Skin epidermis (tissue), 12 donors: Measurements from ENCODE around the gene ATXN7.
A peak's percentile ranks its signal among the peaks of the same experiment; 100 is the strongest.

Experiments used
- H3K27ac ChIP-seq, 21 experiments: fragments of 200-600 bp; sonication (generic) in 11 of 21; one replicate each; pipeline ENCODE4 v1.5.0; 2020; ENCODE audit warnings: mild to moderate bottlenecking in 3 of 21, inconsistent platforms in 2 of 21, moderate library complexity in 2 of 21
- H3K4me3 ChIP-seq, 7 experiments: fragments of 200-600 bp; sonication (generic) in 2 of 7; one replicate each; pipeline ENCODE4 v1.5.0; 2020; ENCODE audit warnings: inconsistent platforms in 2 of 7, mild to moderate bottlenecking in 2 of 7, moderate library complexity in 1 of 7

Gene ATXN7

GRCh38 chr3:63955036-63955650, 91.5 kb downstream of the ATXN7 start:
- Histone ChIP-seq H3K27ac (no peak overlapping the region), H3K4me3 (no peak overlapping the region)

GRCh38 chr3:63955830-63956545, 92.3 kb downstream of the ATXN7 start:
- no peak overlapping the region for H3K27ac ChIP-seq
- no peak overlapping the region for H3K4me3 ChIP-seq

GRCh38 chr3:63959146-63959545, 95.5 kb downstream of the ATXN7 start:
- no peak overlapping the region for H3K27ac ChIP-seq
- no peak overlapping the region for H3K4me3 ChIP-seq

- Histone ChIP-seq H3K27ac (peak overlapping the region in 13 of 21 experiments; percentile 3 to 71 (median 25)), H3K4me3 (peak overlapping the region in 3 of 7 experiments; percentile 18 to 36 (median 27))
These were observed 96.5 kb downstream of the ATXN7 start for GRCh38 chr3:63960048-63960711.

DNA sequence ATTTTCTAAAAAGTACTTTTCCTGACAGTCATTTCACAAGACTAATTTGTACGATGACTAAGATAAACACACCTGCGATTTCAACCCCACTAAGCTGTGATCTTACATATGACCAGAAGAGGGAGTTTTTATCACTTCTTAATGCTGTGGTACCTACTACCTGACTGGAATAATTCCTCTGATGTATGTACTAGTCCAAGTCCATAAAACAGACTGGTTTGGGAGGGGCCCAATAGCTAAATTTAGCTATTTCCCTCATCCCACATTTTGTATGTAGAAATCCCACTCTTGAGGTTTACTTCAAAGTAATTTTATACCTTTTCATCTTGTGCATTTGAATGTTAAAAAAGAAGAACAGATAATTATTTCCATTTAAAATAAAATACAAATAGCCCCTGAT, 98.2 kb downstream of the ATXN7 start:
- Histone ChIP-seq H3K4me3 (no peak overlapping the region), H3K27ac (no peak overlapping the region)

GRCh38 chr3:63963496-63963895, 99.8 kb downstream of the ATXN7 start:
- Histone ChIP-seq H3K4me3 (no peak overlapping the region), H3K27ac (peak overlapping the region in 1 of 21 experiments; percentile 47)

DNA sequence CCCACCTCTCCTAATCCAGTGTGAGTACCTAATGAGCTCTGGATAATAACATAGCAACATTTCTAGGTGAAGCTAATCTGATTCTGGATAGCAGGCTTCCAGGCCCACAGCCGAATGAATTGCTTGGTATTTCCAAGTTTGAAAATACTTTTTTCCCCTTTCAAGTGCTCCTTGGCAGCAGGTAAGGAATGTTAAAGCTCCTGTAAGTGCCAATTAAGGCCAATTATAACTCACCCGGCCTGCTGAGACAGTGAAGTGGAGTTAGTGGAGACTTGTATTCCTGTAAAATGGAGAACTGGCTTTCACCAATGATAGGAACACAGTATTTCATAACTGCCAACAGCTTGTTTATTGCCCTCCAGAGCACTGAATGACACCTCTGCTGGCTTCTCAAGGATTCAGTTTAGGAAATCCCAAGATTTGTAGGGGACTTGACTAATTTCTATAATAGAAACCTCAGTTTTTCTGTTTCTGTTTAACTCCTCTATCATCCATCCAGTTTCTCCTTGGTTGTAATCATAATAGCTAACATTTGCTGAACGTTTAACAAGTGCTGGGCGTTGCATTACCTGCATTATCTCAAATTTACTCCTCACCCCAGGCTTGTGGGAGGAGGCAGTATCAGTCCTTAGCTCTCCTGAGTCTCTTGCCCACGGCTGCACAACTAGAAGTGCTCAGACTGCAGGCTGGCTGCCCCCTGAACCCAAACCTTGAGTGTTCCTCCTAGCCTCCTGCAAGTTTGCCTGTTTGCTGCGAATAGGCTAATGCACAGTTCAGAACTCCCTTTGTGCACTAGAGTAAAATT, 101.2 kb downstream of the ATXN7 start:
- peak overlapping the region in 10 of 21 experiments; percentile 2 to 91 (median 18) for H3K27ac ChIP-seq
- no peak overlapping the region for H3K4me3 ChIP-seq

DNA sequence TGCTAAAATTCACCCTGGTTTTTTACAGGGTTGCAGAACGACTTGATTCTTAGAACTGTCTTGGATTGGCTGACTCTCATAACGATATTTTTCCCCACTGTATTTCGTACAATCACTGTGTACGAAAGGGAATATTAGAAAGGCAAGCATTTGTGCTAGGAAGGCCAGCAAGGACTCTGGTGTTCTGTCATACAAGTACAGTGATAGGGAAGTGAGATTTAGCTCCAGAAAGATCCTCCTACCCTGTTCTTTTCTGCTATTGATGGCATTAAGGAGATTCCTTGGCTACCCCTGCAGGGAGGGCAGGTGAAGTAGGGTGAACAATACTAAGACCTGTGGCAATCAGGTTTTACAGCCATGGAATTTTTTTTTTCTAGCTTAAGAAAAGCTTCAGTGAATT, 102.3 kb downstream of the ATXN7 start:
- peak overlapping the region in 6 of 21 experiments; percentile 5 to 91 (median 68) for H3K27ac ChIP-seq
- no peak overlapping the region for H3K4me3 ChIP-seq

- Histone ChIP-seq H3K4me3 (no peak overlapping the region), H3K27ac (peak overlapping the region in 12 of 21 experiments; percentile 5 to 94 (median 46))
These were observed 103.2 kb downstream of the ATXN7 start for GRCh38 chr3:63966871-63967270.

DNA sequence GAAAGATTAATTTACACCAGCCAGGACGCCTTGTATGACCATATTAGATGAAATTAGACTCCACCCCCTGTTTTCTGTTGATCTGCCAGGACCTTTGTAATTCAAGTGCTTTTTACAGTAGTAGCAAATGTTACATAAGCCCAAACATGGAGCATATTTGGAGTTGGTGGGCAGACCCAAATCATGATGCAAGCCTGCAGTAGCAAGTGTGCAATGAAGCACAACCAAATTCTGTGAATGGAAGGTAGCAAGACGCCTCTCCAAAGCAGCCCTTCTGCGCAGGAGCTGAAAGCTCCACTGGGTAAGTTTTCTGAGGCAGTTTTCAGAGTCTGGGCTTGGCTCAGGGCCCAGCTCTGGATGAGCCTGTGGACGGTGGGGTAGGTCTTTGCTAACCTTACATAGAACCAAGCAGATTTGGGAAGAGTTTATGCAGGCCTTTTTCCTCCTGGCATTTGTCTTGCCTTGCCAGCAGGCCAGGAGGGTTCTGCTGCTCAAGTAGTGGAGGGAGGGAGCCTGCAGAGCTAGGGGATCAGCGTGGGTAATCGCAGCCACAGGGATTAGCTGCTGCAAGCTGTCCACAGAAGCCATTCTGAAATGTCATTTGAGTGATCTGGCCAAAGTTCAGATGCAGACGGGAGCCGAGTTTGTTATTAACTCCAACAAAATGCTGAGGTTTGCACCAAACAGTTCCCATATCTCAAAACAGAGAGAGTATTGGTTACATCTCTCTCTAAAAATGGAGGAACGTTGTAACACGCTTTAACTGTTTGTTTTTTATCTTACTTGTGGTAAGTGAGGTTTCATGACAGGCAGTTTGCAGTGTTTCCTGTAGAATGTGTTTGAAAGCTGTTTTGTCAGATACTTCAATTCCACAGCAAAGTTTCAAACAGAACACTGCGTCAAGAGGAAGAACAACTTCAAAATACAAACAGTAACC, 104.3 kb downstream of the ATXN7 start:
- Histone ChIP-seq H3K4me3 (peak overlapping the region; percentile 15 to 41 (median 22)), H3K27ac (peak overlapping the region in 20 of 21 experiments; percentile 23 to 94 (median 72))

DNA sequence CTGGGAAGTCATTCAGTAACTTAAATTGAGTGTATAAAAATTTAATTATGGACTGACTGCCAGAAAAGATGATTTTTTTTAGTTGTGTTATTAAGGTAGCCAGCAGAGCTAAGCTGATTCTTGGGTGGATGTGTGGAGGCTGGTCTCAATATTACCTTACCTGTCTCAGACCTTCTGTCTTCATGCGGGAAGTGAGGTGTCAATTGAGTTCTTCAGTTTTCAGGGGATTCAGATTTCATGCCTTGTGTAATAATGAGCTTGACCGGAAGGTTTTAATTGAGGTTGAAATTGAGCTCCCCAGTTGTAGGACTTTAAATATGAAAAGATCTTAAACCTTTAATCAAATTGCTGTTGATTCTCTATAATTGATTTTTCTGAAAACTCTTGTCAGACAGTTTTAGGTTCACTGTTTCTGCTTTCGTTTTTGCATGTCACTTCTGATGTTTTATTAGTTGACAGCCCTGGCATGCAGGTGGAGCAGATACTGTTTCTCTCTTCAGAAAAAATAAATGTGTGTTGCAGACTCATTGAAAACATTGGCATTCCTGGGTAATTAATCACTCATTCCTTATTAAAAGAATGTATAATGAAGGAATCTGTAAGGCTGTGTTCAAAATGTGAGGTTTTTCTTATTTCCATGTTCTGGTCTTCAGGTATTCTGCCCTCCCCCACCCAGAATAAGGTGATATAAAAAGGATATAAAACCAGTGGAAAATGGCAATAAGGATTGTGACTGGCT, 105.1 kb downstream of the ATXN7 start:
- H3K27ac ChIP-seq = peak overlapping the region in 19 of 21 experiments; percentile 23 to 94 (median 72)
- peak overlapping the region in 6 of 7 experiments; percentile 1 to 41 (median 22) for H3K4me3 ChIP-seq

DNA sequence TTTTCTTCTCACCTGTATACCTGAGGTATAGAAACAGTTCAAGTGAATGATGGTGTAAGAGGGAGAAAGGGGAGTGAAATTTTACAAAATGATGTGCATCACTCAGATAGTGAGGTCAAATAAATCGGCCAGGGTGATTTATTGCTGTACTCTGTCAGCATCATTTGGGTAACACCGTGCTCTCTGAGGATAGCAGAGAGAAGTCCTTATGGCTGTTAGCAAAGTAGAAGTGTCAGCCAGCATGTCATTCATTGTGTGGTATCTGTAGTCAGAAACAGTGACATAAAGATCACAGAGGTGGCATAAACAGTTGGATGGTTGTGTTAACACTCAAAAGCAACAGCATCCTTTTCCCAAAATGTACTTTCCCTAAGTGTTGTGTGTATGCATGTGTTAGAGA, 106.2 kb downstream of the ATXN7 start:
- Histone ChIP-seq H3K27ac (peak overlapping the region in 8 of 21 experiments; percentile 10 to 94 (median 84)), H3K4me3 (peak overlapping the region in 1 of 7 experiments; percentile 24)

- Histone ChIP-seq H3K4me3 (no peak overlapping the region), H3K27ac (peak overlapping the region in 12 of 21 experiments; percentile 1 to 91 (median 17))
These were observed 107.2 kb downstream of the ATXN7 start for GRCh38 chr3:63970631-63971475.

DNA sequence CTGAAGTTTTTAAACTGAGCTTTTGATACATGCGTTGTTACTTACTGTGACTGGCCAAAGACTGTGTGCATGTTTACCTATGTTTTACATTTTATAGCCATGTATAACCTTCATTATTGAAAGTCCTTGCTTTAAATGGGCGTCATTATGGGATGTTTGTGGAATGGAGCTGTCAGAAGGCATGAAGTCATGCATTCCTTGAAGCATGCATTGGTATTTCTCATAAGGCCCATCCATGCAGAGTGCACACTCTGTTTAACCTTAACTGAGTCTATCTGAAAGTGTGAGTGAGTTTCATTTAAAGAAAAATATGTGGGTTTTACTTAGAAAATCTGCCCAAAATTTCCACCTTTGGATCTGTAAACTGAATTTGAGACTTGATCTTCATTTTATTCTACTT, 108.5 kb downstream of the ATXN7 start:
- no peak overlapping the region for H3K27ac ChIP-seq
- no peak overlapping the region for H3K4me3 ChIP-seq

DNA sequence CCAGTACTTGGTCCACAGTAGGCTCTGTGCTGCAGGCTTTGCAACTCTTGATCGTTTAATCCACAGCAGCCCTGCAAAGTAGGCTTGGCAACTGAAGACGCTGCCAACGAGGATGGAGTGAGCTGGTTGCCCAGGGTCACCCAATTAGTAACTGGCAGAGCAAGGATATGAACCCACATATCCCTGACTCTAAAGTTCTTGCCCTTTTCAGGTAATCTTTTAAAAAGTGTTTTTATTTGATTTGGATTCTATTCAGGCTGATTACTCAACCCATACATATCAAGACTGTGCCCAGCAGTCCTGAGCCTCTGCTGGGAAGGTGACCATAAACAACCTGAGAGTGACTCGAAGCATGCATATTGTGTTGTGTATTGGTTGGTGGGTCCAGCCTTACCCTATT, 109.3 kb downstream of the ATXN7 start:
- Histone ChIP-seq H3K4me3 (no peak overlapping the region), H3K27ac (no peak overlapping the region)

- no peak overlapping the region for H3K27ac ChIP-seq
- H3K4me3 ChIP-seq = no peak overlapping the region
These were observed 109.7 kb downstream of the ATXN7 start for GRCh38 chr3:63973406-63973805.

DNA sequence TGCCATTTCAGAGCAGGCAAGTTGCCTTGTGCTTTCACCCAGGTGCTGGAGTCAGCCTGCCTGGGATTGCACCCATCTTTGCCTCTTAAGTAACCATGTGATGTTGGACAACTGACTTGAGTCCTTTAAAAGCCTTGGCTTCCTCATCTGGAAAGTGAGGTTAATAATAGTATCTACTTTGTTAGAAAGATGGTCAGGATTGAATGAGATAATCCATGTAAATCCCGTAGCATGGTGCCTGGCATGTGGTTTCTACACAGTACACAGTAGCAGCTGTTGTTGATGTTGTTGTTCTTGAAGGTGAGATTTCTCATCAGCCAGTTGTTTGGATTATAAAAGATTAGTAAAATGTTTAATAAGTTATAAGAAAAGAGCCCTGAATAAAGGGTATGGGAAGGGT, 110.8 kb downstream of the ATXN7 start:
- Histone ChIP-seq H3K4me3 (no peak overlapping the region), H3K27ac (peak overlapping the region in 1 of 21 experiments; percentile 82)
